ENCODE results near the gene ZBTB20.
"Not testable (repeated sequence)": the region's sequence is repeated elsewhere in the genome, so short reads cannot be mapped to it uniquely, and the experiment has no call there.

ZBTB20 gene

DNA sequence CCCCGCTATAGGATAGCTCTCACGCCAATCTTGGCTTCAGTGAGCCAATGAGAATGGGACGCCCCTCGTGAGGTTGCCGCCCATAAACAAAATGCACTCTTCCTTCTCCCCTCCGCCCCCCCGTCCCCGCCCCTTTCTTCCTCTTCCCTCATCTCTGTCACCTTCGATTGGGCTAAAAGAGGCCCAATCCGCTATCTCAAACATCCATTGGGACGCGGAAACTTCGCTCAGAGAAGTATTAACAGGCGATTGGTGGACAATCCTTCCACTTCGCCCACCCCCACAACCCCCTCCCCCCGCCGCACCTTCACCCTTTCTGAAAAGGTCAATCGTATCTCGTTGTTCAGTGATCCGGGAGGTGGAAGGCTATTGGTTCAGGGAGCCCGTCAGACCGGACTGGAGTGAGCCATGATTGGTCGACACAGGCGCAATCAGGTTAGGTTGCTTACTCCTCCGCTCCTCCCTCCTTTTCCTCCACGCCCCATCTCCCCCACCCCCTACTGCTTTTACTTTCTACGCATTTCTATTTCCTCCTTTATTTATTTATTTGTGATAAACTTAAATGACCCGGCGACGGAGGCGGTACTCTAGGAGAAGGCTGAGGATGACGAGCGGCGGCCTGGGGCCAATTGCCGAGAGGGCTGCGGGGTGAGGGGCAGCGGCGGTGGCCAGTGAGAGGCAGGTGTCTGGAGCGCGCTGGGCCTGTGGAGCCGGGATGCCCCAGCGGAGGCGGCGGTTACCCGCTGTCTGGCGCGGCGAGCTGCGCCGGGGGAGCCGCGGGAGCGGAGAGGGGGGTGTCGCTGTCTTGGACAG, 447 bp upstream of the ZBTB20 start:
- DNase-seq = peak; percentile 96

DNA sequence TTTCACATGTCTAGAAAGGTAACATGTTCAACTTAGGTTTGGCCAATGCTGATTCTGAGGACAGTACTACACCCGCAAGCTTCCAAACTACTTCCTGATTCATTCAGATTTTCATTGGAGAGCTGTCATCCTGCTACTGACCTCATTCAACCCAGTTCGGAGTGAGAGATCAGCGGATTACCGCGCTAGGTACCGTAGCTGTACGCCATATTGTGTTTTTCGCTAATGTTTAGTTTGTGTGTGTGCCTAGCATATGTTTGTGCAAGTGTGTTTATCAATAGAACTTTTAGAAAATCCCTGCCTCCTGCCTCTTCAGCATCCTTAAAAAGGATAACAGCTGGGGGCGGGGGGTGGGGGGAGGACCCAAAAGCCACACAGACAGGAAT, 1.1 kb downstream of the ZBTB20 start:
- peak; percentile 50 for DNase-seq

GRCh38 chr3:115141033-115141757, 5.9 kb downstream of the ZBTB20 start:
- DNase-seq = no peak

- no peak for DNase-seq
Measured at GRCh38 chr3:115139072-115139471, 8.0 kb downstream of the ZBTB20 start.

DNA sequence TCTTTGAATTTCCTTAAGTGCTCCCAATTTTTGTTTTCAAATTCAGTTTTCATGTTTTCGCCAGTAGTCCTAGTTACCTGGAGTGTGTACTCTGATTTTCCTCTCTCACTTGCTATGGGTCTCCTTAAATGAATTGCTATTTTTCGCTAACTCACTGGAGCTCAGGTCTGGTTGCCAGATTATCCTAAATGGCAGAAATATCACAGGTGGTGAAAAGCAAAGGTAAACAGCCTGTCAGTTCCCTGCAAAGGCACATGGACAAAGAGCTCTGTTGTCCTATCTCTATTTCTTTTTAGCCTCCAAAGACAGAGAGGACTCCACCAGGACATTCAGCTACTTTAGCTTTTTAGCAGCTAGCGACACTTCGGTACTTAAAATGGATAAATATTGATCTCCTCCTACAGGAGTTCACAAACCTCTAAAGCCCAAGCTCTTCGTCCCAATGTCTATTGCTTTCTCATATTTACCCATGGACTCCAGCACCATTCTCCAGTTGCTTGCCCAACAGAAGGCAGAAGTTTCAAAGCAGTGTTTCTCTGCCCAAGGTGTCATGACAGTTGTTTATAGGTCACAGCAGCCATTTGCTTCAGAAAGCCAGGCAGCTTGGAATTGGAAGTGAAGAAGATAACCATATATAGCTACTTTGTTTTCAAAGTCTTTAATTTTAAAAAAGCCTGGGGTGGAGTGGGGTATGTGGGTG, 12.3 kb downstream of the ZBTB20 start:
- DNase-seq = no peak

DNA sequence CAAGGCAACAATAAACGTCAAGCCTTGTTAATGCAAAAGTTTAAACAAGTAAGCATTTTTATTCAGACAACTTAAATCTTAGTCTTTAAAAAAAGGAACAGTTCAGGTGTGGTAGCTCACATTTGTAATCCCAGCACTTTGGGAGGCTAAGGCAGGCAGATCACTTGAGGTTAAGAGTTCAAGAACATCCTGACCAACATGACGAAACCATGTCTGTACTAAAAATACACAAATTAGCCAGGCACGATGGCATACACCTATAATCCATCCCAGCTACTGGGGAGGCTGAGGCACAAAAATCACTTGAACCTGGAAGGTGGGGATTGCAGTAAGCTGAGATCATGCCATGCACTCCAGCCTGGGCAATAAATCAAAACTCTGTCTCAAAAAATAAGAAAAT, 19.9 kb downstream of the ZBTB20 start:
- no peak for DNase-seq

DNA sequence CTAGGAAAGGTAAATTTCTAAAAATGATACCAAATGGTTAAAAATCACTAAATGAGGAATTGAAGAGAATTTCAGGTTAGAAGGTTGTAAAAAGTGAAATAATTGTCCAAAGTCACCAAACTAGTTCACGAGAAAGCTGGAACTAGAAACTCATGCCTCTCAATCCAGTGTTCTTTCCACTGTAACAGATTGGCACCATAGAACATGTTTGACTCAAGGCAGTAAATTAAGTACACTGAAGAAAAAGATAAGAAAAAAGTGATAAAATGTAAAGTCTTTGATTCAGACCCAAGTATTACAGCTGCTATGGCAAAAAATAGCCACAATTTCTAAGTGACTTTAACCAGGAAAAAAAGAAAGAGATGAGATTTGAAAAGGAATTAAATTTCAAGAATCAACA, 26.5 kb downstream of the ZBTB20 start:
- DNase-seq = no peak

- no peak for DNase-seq
Measured at GRCh38 chr3:115113367-115113766, 33.7 kb downstream of the ZBTB20 start.

DNA sequence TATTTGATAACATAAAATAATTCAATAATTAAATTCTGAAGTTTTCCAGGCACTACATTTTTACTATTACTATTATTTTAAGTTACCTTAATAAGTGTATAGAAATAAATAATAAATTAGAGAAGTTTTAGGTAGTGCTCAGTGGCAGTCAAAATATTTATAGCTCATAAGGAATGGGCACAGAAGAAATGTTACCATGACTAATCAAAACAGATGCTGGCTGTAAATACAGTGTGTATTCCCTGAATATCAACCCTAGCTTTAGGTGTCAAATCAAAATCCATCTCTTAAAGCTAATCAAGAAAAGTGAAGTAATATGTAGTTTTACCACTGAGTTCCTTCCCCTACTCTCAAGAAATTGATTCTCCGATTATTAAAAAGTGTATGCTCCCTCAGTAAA, 35.5 kb downstream of the ZBTB20 start:
- no peak for DNase-seq

DNA sequence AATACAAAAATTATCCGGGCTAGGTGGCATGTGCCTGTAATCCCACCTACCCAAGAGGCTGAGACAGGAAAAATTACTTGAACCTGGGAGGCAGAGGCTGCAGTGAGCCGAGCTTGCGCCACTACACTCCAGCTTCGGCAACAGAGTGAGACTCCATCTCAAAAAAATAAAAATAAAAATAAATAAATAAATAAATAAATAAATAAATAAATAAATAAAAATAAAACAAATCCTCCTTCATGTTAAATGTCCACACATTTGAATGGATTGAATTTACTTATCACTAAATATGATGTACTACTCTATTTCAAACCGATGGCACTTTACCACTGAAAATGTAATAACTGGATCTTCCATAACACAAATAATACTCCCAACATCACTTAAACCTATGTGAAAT, 36.3 kb downstream of the ZBTB20 start:
- DNase-seq = no peak

- not testable (repeated sequence) for DNase-seq
Measured at GRCh38 chr3:115110066-115110465, 37.0 kb downstream of the ZBTB20 start.

GRCh38 chr3:115108614-115109013, 38.5 kb downstream of the ZBTB20 start:
- DNase-seq = no peak

DNA sequence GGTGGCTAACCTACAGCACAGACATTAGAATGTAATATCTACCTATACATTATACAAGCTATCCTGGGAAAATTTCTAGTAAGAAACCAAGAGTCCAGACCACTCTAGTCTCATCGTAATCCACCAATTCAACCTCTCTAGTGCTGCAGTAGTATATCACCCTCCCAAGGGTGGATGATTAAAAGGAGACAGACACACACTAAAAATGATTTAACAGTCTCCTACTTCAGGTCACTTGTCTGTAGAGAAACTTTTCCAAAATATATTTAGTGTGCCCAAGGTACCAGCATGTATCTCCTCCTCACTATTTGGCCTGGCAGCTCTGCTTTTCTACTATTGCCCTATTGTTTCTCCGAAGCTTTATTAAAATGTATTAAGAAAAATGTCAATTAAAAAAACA, 45.0 kb downstream of the ZBTB20 start:
- DNase-seq = no peak

GRCh38 chr3:115100806-115101205, 46.3 kb downstream of the ZBTB20 start:
- DNase-seq = no peak

DNA sequence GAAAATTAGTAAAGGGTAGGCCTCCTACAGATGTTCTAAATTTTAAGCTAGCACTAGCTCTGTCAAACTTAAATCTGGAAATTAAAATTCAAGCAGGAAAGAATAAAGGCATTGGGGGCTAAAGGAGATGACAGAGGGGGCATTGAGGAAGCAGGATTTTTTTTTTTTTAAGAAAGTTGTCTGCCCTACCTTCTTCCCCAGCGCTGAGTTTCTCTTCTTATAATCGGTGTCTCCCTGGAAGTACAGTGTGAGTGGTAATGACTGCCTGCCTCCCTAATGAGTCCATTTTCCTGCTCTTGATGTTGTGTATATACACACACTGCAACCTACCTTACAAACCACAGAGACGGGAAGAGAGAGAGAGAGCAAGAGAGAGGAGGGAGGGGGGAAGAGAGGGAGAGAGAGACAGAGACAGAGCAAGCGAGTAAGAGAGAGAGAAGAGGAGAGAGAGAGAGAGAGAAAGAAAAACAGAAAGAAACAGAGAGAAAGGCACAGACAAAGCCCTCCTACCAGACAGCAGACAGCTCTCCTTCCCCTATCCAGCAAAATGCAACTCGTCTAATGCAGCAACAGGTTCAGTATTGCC, 47.0 kb downstream of the ZBTB20 start:
- no peak for DNase-seq

DNA sequence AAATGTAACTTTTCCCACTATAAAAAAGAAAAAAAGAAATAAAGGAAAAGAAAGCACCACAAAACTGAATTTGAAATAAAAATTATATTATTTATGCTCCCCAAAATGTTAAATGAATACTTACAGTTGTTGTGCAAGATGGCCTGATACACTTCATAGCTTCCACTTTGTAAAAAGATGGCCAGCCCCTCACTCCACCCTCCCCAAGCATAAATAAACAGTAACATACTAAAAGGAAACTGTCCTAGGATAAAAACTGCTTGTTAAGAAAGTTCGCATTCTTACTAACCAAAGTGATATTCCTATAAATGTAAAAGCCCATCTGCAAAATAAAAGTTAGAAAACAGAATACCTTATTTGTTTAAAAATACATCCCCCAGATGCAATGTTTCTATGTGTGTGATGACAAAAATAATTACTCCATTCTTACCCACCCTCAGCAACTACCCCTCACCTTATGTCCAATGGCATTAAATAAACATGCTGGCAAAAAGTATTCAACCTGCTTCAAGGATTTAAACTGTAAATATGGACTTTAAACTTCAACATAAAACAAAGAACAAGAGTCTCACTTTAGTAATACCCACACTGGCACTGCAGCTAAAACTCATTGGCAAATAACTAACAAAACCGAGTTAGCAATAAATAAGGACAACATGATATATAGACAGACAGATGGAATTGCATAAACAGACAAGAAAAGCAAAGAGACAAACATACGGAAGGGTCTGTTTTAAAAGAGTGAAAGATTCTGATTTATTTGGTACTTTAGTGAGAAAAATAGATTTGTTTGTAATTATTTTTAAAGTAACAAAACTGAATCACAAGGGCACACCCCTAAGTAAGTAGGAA, 47.7 kb downstream of the ZBTB20 start:
- DNase-seq = no peak

DNA sequence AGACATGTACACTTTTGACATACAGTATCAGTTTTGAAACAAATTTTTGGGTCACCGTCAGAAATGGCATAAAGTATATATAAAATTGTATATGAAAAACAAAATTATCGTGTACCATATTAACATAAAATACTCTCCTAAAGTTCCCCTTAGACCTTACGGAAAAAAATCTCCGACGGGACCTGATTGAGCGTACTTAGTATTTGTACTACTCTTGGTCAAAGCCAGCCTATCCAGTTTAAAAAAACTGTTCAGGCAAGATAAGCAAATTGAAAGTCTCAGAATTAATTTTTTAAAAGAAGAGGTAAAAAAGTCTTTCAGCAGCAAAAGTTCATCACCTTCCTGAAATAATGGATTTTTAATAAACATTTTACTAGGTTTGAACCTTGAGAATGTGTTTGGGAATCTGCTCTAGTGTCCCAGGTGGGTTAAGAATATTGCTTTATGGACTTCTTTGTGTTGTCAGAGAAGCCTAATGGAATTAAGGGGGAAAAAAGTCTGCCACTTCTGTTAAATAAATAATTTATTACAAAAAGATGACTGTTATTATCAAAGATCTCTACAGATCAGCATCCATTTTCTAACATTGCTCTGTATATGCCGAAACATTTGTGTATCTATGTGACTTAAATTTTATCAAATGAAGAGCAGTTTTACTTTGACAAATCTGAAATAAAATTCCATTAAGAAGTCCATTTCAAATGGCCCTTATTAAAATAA, 48.6 kb downstream of the ZBTB20 start:
- DNase-seq = no peak

DNA sequence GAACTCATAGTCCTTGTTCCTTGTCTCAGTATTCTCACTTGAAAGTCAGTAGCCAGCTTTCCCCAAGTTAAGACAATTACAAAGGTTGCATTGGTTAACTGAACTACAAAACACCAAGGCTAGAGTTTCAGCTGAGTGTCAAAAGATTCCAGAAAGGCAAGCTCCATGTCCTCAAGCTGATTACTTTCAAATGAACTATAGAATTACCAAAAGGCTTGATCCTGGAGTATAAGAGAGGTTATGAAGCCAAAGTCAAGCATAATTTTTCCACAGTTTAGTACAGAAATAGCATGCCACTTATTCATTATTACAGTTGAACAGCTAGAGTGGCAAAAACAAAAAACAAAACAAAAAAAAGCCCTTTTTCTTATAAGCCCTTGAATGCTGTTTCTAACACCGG, 51.9 kb downstream of the ZBTB20 start:
- no peak for DNase-seq

- DNase-seq = peak; percentile 63
Measured at GRCh38 chr3:115092220-115092791, 54.8 kb downstream of the ZBTB20 start.

DNA sequence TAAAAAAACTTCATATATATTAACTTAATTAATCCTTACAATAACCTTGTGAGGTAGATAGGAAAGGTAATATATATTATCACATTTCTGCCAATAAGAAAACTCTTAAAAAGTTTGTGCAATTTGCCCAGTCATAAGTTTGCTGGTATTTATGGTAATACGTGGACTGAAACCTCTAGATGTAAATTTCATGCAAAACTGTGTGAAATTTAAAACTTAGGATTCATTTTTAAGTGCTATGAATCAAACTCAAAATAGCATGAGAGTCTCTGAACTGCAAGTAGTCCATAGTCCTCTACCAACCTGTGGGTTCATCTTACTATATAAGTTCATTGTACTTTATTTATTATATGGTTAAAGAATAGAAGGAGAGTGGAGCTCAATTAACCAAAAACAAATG, 56.4 kb downstream of the ZBTB20 start:
- DNase-seq = no peak

DNA sequence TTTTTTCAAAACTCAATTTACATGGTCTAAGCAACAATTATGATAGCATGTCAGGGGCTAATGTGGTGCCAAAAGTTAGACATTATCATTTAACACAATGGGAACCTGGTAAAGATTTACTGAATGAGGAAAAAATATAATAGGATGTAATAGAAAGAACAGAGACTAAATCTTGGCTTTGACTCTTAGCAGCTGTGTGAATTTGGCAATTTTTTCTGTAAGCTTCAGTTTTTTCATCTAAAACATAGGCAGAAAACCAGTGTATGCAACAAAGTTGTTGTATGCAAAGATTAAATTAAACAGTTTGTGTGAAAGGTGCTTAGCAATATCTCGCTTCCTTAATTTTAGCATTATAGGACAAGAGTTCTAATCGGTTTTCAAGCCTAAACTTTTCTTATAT, 57.6 kb downstream of the ZBTB20 start:
- no peak for DNase-seq

Measured in activated naive CD4-positive, alpha-beta T cell treated with Interleukin-2 at 50 U/mL for 16 hours (primary cell).